Activated CD8-positive, alpha-beta T cell treated with anti-CD3 and anti-CD28 coated beads for 36 hours (primary cell): ENCODE results near the gene MRPL43. TPM values are rescaled to one million over a fixed set of nuclear protein-coding genes. Genes with fewer than 3 reads are reported as not detected.

Source experiments
- ATAC-seq: fragments of 200-7000 bp; cut with Tn5 transposase; one replicate; pipeline ENCODE4 v1.10.0; 2021; ENCODE audit warnings: mild to moderate bottlenecking, moderate library complexity
- CTCF ChIA-PET: fragments of 350-600 bp; sonication (Branson Sonifier 250); formaldehyde crosslinking; loops from one replicate; lab custom pipeline; 2021; ENCODE audit warnings: antibody characterized with exemption; lab: Charles Lee
- POLR2A ChIA-PET: fragments of 350-600 bp; sonication (Branson Sonifier 250); formaldehyde crosslinking; loops from one replicate; lab custom pipeline; 2021; ENCODE audit warnings: antibody characterized with exemption; lab: Charles Lee
- DNase-seq: peaks from one replicate; pipeline ENCODE4 v3.0.0-alpha.2; 2020
- H3K27ac Mint-ChIP-seq: one replicate; pipeline ENCODE4 v1.8.0; 2021; ENCODE audit warnings: mild to moderate bottlenecking, mixed read lengths
- H3K27me3 Mint-ChIP-seq: one replicate; pipeline ENCODE4 v1.8.0; 2021; ENCODE audit warnings: mixed read lengths
- H3K36me3 Mint-ChIP-seq: one replicate; pipeline ENCODE4 v1.8.0; 2021; ENCODE audit warnings: low read depth, mixed read lengths
- H3K4me1 Mint-ChIP-seq: one replicate; pipeline ENCODE4 v1.8.0; 2021; ENCODE audit warnings: low read depth, mixed read lengths
- H3K4me3 Mint-ChIP-seq: one replicate; pipeline ENCODE4 v1.8.0; 2021; ENCODE audit warnings: mild to moderate bottlenecking, moderate library complexity, mixed read lengths
- H3K9me3 Mint-ChIP-seq: one replicate; pipeline ENCODE4 v1.8.0; 2021; ENCODE audit warnings: mixed read lengths
- CTCF ChIP-seq: fragments of 200-600 bp; IDR thresholded peaks from one replicate; pipeline ENCODE4 v1.8.0; 2022; ENCODE audit warnings: antibody characterized with exemption, mild to moderate bottlenecking
- intact Hi-C: fragments of 100-400 bp; cut with micrococcal nuclease; formaldehyde crosslinking; loops from one replicate; pipeline ENCODE4 v1.10.0; 2022
- total RNA-seq, 2 experiments: library from RNA; stranded (reverse); gene quantifications; one replicate each; pipeline ENCODE4 v1.2.3, GENCODE V29; 2021

MRPL43 gene
- total RNA-seq, 2 experiments from 2014 or later: 46.0 to 50.9 TPM

GRCh38 chr10:100989088-100989487 is 1.8 kb upstream of the MRPL43 start:
- ChIA-PET CTCF (interaction anchor here (1.6 to 6.6 kb wide), 2 partner anchors 8 to 30 kb away, joined by 7 to 50 read pairs; no protein-coding TSS in a partner anchor), POLR2A (interaction anchor here (0.5 to 2.9 kb wide), 3 partner anchors 9 to 447 kb away, joined by 3 to 25 read pairs (median 3); partner anchors contain the start of gene LZTS2)
- Mint-ChIP-seq H3K9me3 (no peaks in the 10 kb centered on the region), H3K4me3 (peak overlapping the region; percentile 96), H3K27ac (no peak overlapping the region), H3K36me3 (peaks cover 42% of the 10 kb centered on the region), H3K27me3 (no peaks in the 10 kb centered on the region), H3K4me1 (peaks cover 40% of the 10 kb centered on the region)
- no peak for TF ChIP-seq CTCF
- no peak for ATAC-seq
- intact Hi-C loops: no loop called here
- DNase-seq: no peak

GRCh38 chr10:100988166-100988565 is 869 bp upstream of the MRPL43 start:
- H3K36me3 Mint-ChIP-seq: peaks cover 35% of the 10 kb centered on the region
- ChIA-PET CTCF (interaction anchor here (1.6 to 6.6 kb wide), 3 partner anchors 9 to 31 kb away, joined by 7 to 50 read pairs (median 7); no protein-coding TSS in a partner anchor), POLR2A (interaction anchor here (1.0 to 2.9 kb wide), 3 partner anchors 10 to 18 kb away, joined by 3 to 25 read pairs (median 3); partner anchors contain the start of gene LZTS2)
- no peaks in the 10 kb centered on the region for H3K9me3 Mint-ChIP-seq
- no peak overlapping the region for H3K27ac Mint-ChIP-seq
- ATAC-seq: no peak
- peaks cover 40% of the 10 kb centered on the region for H3K4me1 Mint-ChIP-seq
- intact Hi-C loops: no loop called here
- TF ChIP-seq CTCF: no peak
- H3K27me3 Mint-ChIP-seq: no peaks in the 10 kb centered on the region
- H3K4me3 Mint-ChIP-seq: peak overlapping the region; percentile 96
- DNase-seq: no peak

GRCh38 chr10:100987685-100988049 is 370 bp upstream of the MRPL43 start:
- intact Hi-C loops: no loop called here
- no peak for DNase-seq
- Mint-ChIP-seq H3K4me3 (peak overlapping the region; percentile 96), H3K9me3 (no peaks in the 10 kb centered on the region), H3K27me3 (no peaks in the 10 kb centered on the region), H3K36me3 (peaks cover 32% of the 10 kb centered on the region), H3K4me1 (peaks cover 40% of the 10 kb centered on the region), H3K27ac (peak overlapping the region; percentile 89)
- peak; percentile 21 for ATAC-seq
- ChIA-PET POLR2A (interaction anchor here (0.9 to 2.9 kb wide), 4 partner anchors 11 to 42 kb away, joined by 3 to 25 read pairs (median 3); partner anchors contain the start of gene LZTS2), CTCF (interaction anchor here (1.6 to 6.6 kb wide), 4 partner anchors 10 to 31 kb away, joined by 7 to 50 read pairs (median 8); partner anchors contain the start of gene SEMA4G)
- TF ChIP-seq CTCF: no peak

- intact Hi-C loops: no loop called here
- TF ChIP-seq CTCF: no peak
- Mint-ChIP-seq H3K4me1 (peaks cover 40% of the 10 kb centered on the region), H3K36me3 (peaks cover 30% of the 10 kb centered on the region), H3K4me3 (peak overlapping the region; percentile 96), H3K27ac (no peak overlapping the region), H3K9me3 (no peaks in the 10 kb centered on the region), H3K27me3 (no peaks in the 10 kb centered on the region)
- ChIA-PET POLR2A (interaction anchor here (0.9 to 2.9 kb wide), 5 partner anchors 11 to 73 kb away, joined by 3 to 25 read pairs (median 5); partner anchors contain the start of gene LZTS2), CTCF (interaction anchor here (1.1 to 6.6 kb wide), 5 partner anchors 11 to 45 kb away, joined by 3 to 50 read pairs (median 6); partner anchors contain the start of genes LZTS2, PDZD7, SEMA4G and SFXN3)
- ATAC-seq (no peak), DNase-seq (no peak)
Observed at GRCh38 chr10:100986623-100986951, 710 bp downstream of the MRPL43 start.

- Mint-ChIP-seq H3K9me3 (no peaks in the 10 kb centered on the region), H3K36me3 (peaks cover 19% of the 10 kb centered on the region), H3K27ac (no peak overlapping the region), H3K27me3 (no peaks in the 10 kb centered on the region), H3K4me1 (peaks cover 31% of the 10 kb centered on the region), H3K4me3 (no peak overlapping the region)
- intact Hi-C loops: no loop called here
- ATAC-seq (no peak), DNase-seq (no peak)
- CTCF ChIA-PET: interaction anchor here (1.4 to 6.6 kb wide), 4 partner anchors 12 to 29 kb away, joined by 6 to 50 read pairs (median 8); partner anchors contain the start of genes LZTS2 and SEMA4G
- POLR2A ChIA-PET: interaction anchor here (1.1 to 1.3 kb wide), 3 partner anchors 11 to 20 kb away, joined by 3 to 5 read pairs (median 3); no protein-coding TSS in a partner anchor
- no peak for TF ChIP-seq CTCF
Observed at GRCh38 chr10:100985336-100985735, 2.0 kb downstream of the MRPL43 start.
